Measurements from ENCODE around the gene ZNF524. TPM values are rescaled to one million over a fixed set of nuclear protein-coding genes. Genes with fewer than 3 reads are reported as not detected.
A peak's percentile ranks its signal among the peaks of the same experiment; 100 is the strongest.

The ZNF524 gene
- total and polyA plus RNA-seq, 9 of the 15 experiments (the other 6 are each of a cell fraction or from before 2014, with no cell fraction given), result 0.08 to 15.6 (median 2.9) TPM

- TF ChIP-seq ZNF592 (IDR thresholded peaks at IDR 0.05) (no peak), RAD21 (CRISPR knock-in tag; conservative IDR thresholded peaks at IDR 0.05 in 1 of 2, IDR thresholded peaks at IDR 0.05 in 1 of 2) (no peak), KLF13 (tag; IDR thresholded peaks at IDR 0.05; ENCODE audit: borderline replicate concordance, low read depth) (no peak), ZNF584 (CRISPR knock-in tag; IDR thresholded peaks at IDR 0.05; ENCODE audit: low read depth) (no peak), ZNF431 (CRISPR knock-in tag; IDR thresholded peaks at IDR 0.05) (no peak), ZNF146 (CRISPR knock-in tag; IDR thresholded peaks at IDR 0.05; ENCODE audit: unreplicated experiment) (no peak), ZNF644 (tag; IDR thresholded peaks at IDR 0.05; ENCODE audit: low read depth) (no peak), RBM34 (IDR thresholded peaks at IDR 0.05; ENCODE audit: borderline replicate concordance, insufficient read depth, low read length) (no peak), XRCC5 (IDR thresholded peaks at IDR 0.05; ENCODE audit: low read depth, low read length) (no peak), MEF2D (tag; conservative IDR thresholded peaks at IDR 0.05; ENCODE audit: low read depth) (no peak), ZNF785 (CRISPR knock-in tag; IDR thresholded peaks at IDR 0.05) (no peak), ZNF764 (CRISPR knock-in tag; IDR thresholded peaks at IDR 0.05; ENCODE audit: low read depth) (no peak), HIVEP1 (CRISPR knock-in tag; IDR thresholded peaks at IDR 0.05) (no peak), MTF1 (CRISPR knock-in tag; IDR thresholded peaks at IDR 0.05; ENCODE audit: borderline replicate concordance) (no peak), ZNF830 (CRISPR knock-in tag; IDR thresholded peaks at IDR 0.05) (no peak), SP1 (CRISPR knock-in tag; IDR thresholded peaks at IDR 0.05) (peak; percentile 98), MECOM (CRISPR knock-in tag; IDR thresholded peaks at IDR 0.05) (no peak), ZNF551 (CRISPR knock-in tag; IDR thresholded peaks at IDR 0.05) (no peak), ELF1 (tag; IDR thresholded peaks at IDR 0.05) (peak; percentile 90)
- TF ChIP-seq, protein P1, sequence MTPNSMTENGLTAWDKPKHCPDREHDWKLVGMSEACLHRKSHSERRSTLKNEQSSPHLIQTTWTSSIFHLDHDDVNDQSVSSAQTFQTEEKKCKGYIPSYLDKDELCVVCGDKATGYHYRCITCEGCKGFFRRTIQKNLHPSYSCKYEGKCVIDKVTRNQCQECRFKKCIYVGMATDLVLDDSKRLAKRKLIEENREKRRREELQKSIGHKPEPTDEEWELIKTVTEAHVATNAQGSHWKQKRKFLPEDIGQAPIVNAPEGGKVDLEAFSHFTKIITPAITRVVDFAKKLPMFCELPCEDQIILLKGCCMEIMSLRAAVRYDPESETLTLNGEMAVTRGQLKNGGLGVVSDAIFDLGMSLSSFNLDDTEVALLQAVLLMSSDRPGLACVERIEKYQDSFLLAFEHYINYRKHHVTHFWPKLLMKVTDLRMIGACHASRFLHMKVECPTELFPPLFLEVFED (CRISPR knock-in tag; conservative IDR thresholded peaks at IDR 0.05), result no peak
- TF ChIP-seq, protein P2, sequence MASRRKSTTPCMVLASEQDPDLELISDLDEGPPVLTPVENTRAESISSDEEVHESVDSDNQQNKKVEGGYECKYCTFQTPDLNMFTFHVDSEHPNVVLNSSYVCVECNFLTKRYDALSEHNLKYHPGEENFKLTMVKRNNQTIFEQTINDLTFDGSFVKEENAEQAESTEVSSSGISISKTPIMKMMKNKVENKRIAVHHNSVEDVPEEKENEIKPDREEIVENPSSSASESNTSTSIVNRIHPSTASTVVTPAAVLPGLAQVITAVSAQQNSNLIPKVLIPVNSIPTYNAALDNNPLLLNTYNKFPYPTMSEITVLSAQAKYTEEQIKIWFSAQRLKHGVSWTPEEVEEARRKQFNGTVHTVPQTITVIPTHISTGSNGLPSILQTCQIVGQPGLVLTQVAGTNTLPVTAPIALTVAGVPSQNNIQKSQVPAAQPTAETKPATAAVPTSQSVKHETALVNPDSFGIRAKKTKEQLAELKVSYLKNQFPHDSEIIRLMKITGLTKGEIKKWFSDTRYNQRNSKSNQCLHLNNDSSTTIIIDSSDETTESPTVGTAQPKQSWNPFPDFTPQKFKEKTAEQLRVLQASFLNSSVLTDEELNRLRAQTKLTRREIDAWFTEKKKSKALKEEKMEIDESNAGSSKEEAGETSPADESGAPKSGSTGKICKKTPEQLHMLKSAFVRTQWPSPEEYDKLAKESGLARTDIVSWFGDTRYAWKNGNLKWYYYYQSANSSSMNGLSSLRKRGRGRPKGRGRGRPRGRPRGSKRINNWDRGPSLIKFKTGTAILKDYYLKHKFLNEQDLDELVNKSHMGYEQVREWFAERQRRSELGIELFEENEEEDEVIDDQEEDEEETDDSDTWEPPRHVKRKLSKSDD (conservative IDR thresholded peaks at IDR 0.05; ENCODE audit: low read length), result no peak
These were observed 633 bp upstream of the ZNF524 start, which contains the start of gene FIZ1 (continued) for GRCh38 chr19:55599468-55599841.
